ENCODE data around the gene EPHA5. TPM values are rescaled to one million over a fixed set of nuclear protein-coding genes. Genes with fewer than 3 reads are reported as not detected.

Gene EPHA5
- polyA plus RNA-seq, 1 donor (not counting 4 experiments of a cell fraction or from before 2014, with no cell fraction given), result not detected

GRCh38 chr4:65498606-65499005 is 171.7 kb downstream of the EPHA5 start:
- Histone ChIP-seq H3K9ac (ENCODE audit: control insufficient read depth, extremely low read depth, insufficient read depth, low read length) (no peak overlapping the region), H4K20me1 (ENCODE audit: control insufficient read depth, extremely low read depth, insufficient read depth, low read length) (no peaks in the 10 kb centered on the region), H3K4me1 (ENCODE audit: control insufficient read depth, extremely low read depth, insufficient read depth, low read length) (no peaks in the 10 kb centered on the region), H3K27me3 (ENCODE audit: control insufficient read depth, extremely low read depth, insufficient read depth, low read length) (no peaks in the 10 kb centered on the region), H3K4me2 (ENCODE audit: control insufficient read depth, extremely low read depth, insufficient read depth, low read depth, low read length) (no peak overlapping the region), H3K27ac (ENCODE audit: control insufficient read depth, insufficient read depth, low read length) (no peak overlapping the region), H3K9me3 (ENCODE audit: control insufficient read depth, low read depth, low read length) (no peaks in the 10 kb centered on the region), H3K4me3 (ENCODE audit: control insufficient read depth in 2 of 3, extremely low read depth in 1 of 3, insufficient read depth in 2 of 3, low read depth in 1 of 3, low read length in 3 of 3) (no peak overlapping the region), H3K9me1 (ENCODE audit: control insufficient read depth, extremely low read depth, insufficient read depth, low read length) (no peaks in the 10 kb centered on the region), H3K36me3 (ENCODE audit: control insufficient read depth in 2 of 2, extremely low read depth in 1 of 2, insufficient read depth in 2 of 2, low read length in 2 of 2) (no peaks in the 10 kb centered on the region), H2AFZ (ENCODE audit: control insufficient read depth, low read length) (no peak overlapping the region), H3K79me2 (ENCODE audit: control insufficient read depth, insufficient read depth, low read length) (no peaks in the 10 kb centered on the region)
- dilution Hi-C loops (cut with MboI; ENCODE audit: extremely low pct_ligation_motif_present, low sequenced_read_pairs), result no loop called here
- no peak for FAIRE-seq
- no peak for DNase-seq (ENCODE audit: low read depth, low spot score)
- TF ChIP-seq, protein P1, sequence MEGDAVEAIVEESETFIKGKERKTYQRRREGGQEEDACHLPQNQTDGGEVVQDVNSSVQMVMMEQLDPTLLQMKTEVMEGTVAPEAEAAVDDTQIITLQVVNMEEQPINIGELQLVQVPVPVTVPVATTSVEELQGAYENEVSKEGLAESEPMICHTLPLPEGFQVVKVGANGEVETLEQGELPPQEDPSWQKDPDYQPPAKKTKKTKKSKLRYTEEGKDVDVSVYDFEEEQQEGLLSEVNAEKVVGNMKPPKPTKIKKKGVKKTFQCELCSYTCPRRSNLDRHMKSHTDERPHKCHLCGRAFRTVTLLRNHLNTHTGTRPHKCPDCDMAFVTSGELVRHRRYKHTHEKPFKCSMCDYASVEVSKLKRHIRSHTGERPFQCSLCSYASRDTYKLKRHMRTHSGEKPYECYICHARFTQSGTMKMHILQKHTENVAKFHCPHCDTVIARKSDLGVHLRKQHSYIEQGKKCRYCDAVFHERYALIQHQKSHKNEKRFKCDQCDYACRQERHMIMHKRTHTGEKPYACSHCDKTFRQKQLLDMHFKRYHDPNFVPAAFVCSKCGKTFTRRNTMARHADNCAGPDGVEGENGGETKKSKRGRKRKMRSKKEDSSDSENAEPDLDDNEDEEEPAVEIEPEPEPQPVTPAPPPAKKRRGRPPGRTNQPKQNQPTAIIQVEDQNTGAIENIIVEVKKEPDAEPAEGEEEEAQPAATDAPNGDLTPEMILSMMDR (optimal IDR thresholded peaks at IDR 0.05 in 1 of 3, IDR thresholded peaks at IDR 0.05 in 1 of 3, conservative IDR thresholded peaks at IDR 0.05 in 1 of 3; ENCODE audit: extremely low read depth in 1 of 3, insufficient read depth in 2 of 3, low read length in 3 of 3), result no peak
- no peak for TF ChIP-seq EZH2 (IDR thresholded peaks at IDR 0.05; ENCODE audit: low read length)

DNA sequence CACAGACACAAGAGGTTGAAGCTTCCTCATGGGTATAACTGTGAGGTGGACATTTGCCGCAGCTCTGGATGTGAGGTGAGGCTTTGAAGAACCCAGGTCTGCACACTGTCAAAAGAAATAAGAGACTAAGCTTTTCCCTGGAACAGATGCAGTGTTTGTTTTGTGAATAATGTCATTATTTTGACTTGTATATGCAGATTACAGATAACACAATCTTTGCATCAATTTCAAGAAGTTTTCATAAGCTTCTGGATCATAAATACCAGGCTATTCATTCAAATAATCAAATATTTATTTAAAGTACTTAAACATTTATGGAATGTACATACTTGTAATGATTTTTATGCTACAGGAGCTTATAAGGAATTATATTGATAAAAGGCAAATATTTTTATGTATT is 174.8 kb downstream of the EPHA5 start:
- Histone ChIP-seq H3K4me3 (ENCODE audit: control insufficient read depth in 2 of 3, extremely low read depth in 1 of 3, insufficient read depth in 2 of 3, low read depth in 1 of 3, low read length in 3 of 3) (no peak overlapping the region), H3K79me2 (ENCODE audit: control insufficient read depth, insufficient read depth, low read length) (no peaks in the 10 kb centered on the region), H3K9ac (ENCODE audit: control insufficient read depth, extremely low read depth, insufficient read depth, low read length) (no peak overlapping the region), H3K27me3 (ENCODE audit: control insufficient read depth, extremely low read depth, insufficient read depth, low read length) (no peaks in the 10 kb centered on the region), H3K9me1 (ENCODE audit: control insufficient read depth, extremely low read depth, insufficient read depth, low read length) (no peaks in the 10 kb centered on the region), H3K4me1 (ENCODE audit: control insufficient read depth, extremely low read depth, insufficient read depth, low read length) (no peaks in the 10 kb centered on the region), H3K9me3 (ENCODE audit: control insufficient read depth, low read depth, low read length) (no peaks in the 10 kb centered on the region), H3K36me3 (ENCODE audit: control insufficient read depth in 2 of 2, extremely low read depth in 1 of 2, insufficient read depth in 2 of 2, low read length in 2 of 2) (no peaks in the 10 kb centered on the region), H3K27ac (ENCODE audit: control insufficient read depth, insufficient read depth, low read length) (no peak overlapping the region), H4K20me1 (ENCODE audit: control insufficient read depth, extremely low read depth, insufficient read depth, low read length) (no peaks in the 10 kb centered on the region), H3K4me2 (ENCODE audit: control insufficient read depth, extremely low read depth, insufficient read depth, low read depth, low read length) (no peak overlapping the region), H2AFZ (ENCODE audit: control insufficient read depth, low read length) (no peak overlapping the region)
- no peak for TF ChIP-seq EZH2 (IDR thresholded peaks at IDR 0.05; ENCODE audit: low read length)
- TF ChIP-seq, protein P1 (optimal IDR thresholded peaks at IDR 0.05 in 1 of 3, IDR thresholded peaks at IDR 0.05 in 1 of 3, conservative IDR thresholded peaks at IDR 0.05 in 1 of 3; ENCODE audit: extremely low read depth in 1 of 3, insufficient read depth in 2 of 3, low read length in 3 of 3), result no peak
- FAIRE-seq (no peak), DNase-seq (ENCODE audit: low read depth, low spot score) (no peak)
- dilution Hi-C loops (cut with MboI; ENCODE audit: extremely low pct_ligation_motif_present, low sequenced_read_pairs), result no loop called here

All from keratinocyte (primary cell).